ENCODE results near the gene MYCBP2.

Gene MYCBP2

DNA sequence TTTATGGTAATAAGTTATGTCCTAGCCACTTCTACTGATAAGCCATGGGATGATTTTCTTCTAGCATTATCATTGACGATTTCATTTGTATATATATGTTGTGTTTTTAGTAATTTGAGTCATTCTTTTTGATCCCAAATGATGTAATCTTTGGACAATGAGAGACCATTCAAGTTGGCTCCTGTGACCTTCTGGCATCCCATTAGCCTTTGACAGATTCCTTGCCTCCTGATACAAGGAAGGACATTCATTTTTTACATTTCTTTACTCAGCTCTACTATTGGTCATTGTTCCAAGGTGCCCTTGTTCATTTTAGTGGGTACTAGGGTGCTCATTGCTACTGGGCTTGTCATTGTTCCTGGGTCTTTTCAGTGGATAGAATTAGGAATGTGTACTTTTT is 35.3 kb upstream of the MYCBP2 start:
- no peak for DNase-seq (ENCODE audit: low read depth)
- no peak overlapping the region for H3K4me3 ChIP-seq (ENCODE audit: low read length)
- TF ChIP-seq, protein P1, sequence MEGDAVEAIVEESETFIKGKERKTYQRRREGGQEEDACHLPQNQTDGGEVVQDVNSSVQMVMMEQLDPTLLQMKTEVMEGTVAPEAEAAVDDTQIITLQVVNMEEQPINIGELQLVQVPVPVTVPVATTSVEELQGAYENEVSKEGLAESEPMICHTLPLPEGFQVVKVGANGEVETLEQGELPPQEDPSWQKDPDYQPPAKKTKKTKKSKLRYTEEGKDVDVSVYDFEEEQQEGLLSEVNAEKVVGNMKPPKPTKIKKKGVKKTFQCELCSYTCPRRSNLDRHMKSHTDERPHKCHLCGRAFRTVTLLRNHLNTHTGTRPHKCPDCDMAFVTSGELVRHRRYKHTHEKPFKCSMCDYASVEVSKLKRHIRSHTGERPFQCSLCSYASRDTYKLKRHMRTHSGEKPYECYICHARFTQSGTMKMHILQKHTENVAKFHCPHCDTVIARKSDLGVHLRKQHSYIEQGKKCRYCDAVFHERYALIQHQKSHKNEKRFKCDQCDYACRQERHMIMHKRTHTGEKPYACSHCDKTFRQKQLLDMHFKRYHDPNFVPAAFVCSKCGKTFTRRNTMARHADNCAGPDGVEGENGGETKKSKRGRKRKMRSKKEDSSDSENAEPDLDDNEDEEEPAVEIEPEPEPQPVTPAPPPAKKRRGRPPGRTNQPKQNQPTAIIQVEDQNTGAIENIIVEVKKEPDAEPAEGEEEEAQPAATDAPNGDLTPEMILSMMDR (conservative IDR thresholded peaks at IDR 0.05; ENCODE audit: low read length) = no peak

DNA sequence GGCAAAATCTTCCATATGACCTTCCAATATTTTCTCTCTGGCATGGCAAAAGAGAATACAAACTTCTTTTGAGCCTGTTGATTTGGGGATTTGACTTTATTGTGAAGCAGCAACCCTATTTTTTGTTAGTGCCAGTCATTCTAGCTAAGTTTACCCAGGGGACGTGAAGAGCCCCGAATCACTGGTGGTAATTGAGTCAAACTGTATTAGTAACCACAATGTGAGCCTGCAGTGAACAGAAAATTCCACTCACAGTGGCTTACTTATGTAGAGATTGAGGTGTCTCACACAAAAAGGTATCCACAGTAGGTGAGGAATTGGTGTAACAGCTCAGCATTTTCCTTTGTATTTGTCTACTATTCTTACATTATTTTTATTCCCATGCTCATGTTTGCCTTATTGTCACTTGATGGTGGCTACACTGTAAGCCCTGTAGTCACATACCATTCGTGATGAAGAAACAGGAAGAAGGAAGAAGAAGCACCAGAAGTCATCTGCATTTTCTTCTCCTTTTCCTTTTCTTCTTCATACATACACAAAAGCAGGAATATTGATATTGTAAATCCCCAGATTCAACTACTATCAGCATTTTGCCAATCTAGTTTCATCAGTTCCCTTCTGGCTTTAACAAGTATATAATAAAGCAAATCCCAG is 33.3 kb upstream of the MYCBP2 start:
- no peak for DNase-seq (ENCODE audit: low read depth)
- H3K4me3 ChIP-seq (ENCODE audit: low read length) = no peak overlapping the region
- TF ChIP-seq, protein P1 (conservative IDR thresholded peaks at IDR 0.05; ENCODE audit: low read length) = no peak

DNA sequence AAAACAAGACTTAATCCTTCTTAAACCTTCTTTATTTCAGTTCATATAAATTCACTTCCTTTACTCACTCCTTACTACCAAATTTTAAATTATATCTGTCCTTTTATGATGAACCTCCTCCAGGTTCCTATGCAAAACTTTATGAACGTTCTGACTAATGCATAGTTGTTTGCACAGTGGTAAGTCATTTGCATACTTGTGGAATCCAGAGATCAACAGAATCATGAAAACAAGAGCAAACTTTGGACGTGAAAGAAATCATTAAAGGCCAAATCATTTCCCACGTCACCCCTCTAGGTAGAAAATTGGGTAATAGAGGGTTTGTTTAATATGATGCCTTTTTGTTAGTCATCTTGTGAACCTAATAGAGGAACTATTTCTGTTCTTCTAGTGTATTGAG is 32.3 kb upstream of the MYCBP2 start:
- no peak overlapping the region for H3K4me3 ChIP-seq (ENCODE audit: low read length)
- DNase-seq (ENCODE audit: low read depth) = peak; percentile 23
- TF ChIP-seq, protein P1 (conservative IDR thresholded peaks at IDR 0.05; ENCODE audit: low read length) = no peak

DNA sequence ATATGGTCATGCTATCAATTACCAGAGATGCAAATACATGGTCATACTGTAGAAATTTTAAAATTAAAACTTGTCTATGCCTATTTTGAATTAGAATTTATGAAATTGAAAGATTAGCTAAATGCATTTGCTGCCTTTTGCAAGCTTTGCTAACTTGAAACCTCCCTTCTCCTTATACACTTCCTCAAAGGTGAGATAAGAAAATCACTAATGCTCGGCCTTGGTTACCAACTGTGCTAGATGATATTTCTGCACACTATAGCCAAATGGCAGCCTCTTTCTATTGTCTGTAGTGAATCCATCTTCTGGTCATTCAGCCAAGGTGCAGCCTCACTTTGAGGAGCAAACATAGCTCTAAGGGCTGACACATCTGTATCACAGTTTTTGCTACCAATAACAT is 31.1 kb upstream of the MYCBP2 start:
- TF ChIP-seq, protein P1 (conservative IDR thresholded peaks at IDR 0.05; ENCODE audit: low read length) = no peak
- no peak for DNase-seq (ENCODE audit: low read depth)
- H3K4me3 ChIP-seq (ENCODE audit: low read length) = no peak overlapping the region

DNA sequence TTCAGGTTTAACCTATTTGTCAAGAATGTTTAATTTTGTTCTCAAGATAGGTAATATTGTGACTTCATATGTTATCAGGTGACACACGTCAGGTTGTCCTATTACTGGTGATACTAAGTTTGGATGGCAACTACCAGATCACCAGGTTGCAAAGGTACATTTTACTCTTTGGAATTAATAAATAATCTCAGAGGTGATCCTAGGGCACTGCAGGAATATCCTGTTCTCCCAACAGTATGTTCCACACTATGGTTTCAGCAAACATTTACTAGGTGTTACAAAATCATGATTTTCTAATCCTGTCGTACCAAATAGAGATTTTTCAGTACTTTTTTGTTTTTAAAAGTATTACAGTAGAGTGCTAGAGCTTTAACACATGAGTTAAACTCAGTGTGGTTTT is 29.3 kb upstream of the MYCBP2 start:
- no peak for DNase-seq (ENCODE audit: low read depth)
- TF ChIP-seq, protein P1 (conservative IDR thresholded peaks at IDR 0.05; ENCODE audit: low read length) = no peak
- H3K4me3 ChIP-seq (ENCODE audit: low read length) = no peak overlapping the region

DNA sequence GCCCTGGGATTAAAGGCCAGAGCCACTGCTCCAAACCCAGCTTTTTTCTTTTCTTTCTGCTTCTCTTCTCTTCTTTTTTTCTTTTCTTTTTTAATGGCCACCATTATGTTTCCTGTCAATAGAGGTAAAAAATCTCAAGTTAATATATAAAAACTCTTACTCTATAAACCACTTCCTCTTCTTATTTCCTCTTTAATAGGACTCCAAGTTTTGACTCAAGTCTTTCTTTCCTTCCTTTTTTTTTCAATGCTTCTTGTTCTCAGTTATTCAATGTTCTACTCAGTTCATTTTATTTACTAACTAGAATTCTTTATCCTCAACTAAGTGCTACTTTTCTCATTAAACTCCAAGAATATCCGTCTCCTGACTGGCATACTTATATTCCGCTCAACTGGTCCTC is 27.1 kb upstream of the MYCBP2 start:
- no peak overlapping the region for H3K4me3 ChIP-seq (ENCODE audit: low read length)
- TF ChIP-seq, protein P1 (conservative IDR thresholded peaks at IDR 0.05; ENCODE audit: low read length) = no peak
- no peak for DNase-seq (ENCODE audit: low read depth)

DNA sequence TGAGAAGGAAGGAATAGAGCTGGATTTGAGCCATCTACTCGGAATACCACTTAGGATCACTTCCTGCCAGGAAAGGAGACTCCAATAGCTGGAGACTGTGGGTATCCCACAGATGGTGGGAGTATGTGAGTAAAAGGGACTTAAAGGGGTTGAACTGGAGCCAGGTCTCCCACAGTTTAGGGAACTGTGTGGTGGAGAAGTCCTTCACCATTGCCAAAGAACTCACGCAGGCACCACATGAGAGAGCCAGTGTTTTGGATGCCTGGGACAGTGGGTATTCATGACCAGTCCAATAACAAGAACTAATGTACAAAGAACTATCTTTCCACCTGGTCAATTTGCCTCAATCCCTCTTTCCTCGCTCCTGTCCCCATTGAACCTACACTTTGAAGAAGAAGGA is 24.4 kb upstream of the MYCBP2 start:
- no peak overlapping the region for H3K4me3 ChIP-seq (ENCODE audit: low read length)
- no peak for DNase-seq (ENCODE audit: low read depth)
- TF ChIP-seq, protein P1 (conservative IDR thresholded peaks at IDR 0.05; ENCODE audit: low read length) = no peak

Measured in AG10803 (cell line).